Endodermal cell (in vitro differentiated cells): ENCODE measurements around the gene HTRA2. TPM values are rescaled to one million over a fixed set of nuclear protein-coding genes. Genes with fewer than 3 reads are reported as not detected.

ENCODE experiments used
- DNase-seq: peaks from one replicate; pipeline ENCODE4 v3.0.0-alpha.2; 2017
- H3K27ac ChIP-seq: 2 replicates; pipeline ENCODE4 v1.5.1; 2013; ENCODE audit warnings: mild to moderate bottlenecking, low read depth, low read length, moderate library complexity
- H3K27me3 ChIP-seq: 2 replicates; pipeline ENCODE4 v1.6.1; 2013; ENCODE audit warnings: mild to moderate bottlenecking, low read length, moderate library complexity; ENCODE audit not compliant: insufficient read depth, control insufficient read depth, poor library complexity, severe bottlenecking
- H3K36me3 ChIP-seq: 2 replicates; pipeline ENCODE4 v1.7.0; 2013; ENCODE audit warnings: mild to moderate bottlenecking, low read length, moderate library complexity; ENCODE audit not compliant: control insufficient read depth, insufficient read depth
- H3K4me1 ChIP-seq: one replicate; pipeline ENCODE4 v1.7.0; 2013; ENCODE audit warnings: low read length; ENCODE audit not compliant: control insufficient read depth, insufficient read depth
- H3K4me3 ChIP-seq: 2 replicates; pipeline ENCODE4 v1.5.1; 2013; ENCODE audit warnings: mild to moderate bottlenecking, low read length, moderate library complexity
- H3K9ac ChIP-seq: 2 replicates; pipeline ENCODE4 v1.6.1; 2013; ENCODE audit warnings: mild to moderate bottlenecking, low read length, moderate library complexity; ENCODE audit not compliant: poor library complexity, severe bottlenecking; ENCODE audit errors: extremely low read depth
- H3K9me3 ChIP-seq: 2 replicates; pipeline ENCODE4 v1.6.1; 2013; ENCODE audit warnings: mild to moderate bottlenecking, low read length, moderate library complexity; ENCODE audit not compliant: control insufficient read depth
- H3K27ac Mint-ChIP-seq: 2 replicates; pipeline ENCODE4 v1.8.0; 2020; ENCODE audit warnings: mixed read lengths
- H3K27me3 Mint-ChIP-seq: 2 replicates; pipeline ENCODE4 v1.8.0; 2021; ENCODE audit warnings: mild to moderate bottlenecking, mixed read lengths; ENCODE audit not compliant: insufficient read depth
- H3K36me3 Mint-ChIP-seq: 2 replicates; pipeline ENCODE4 v1.8.0; 2020; ENCODE audit warnings: low read depth, mixed read lengths
- H3K4me1 Mint-ChIP-seq: 2 replicates; pipeline ENCODE4 v1.8.0; 2020; ENCODE audit warnings: mixed read lengths
- H3K4me3 Mint-ChIP-seq: 2 replicates; pipeline ENCODE4 v1.8.0; 2020; ENCODE audit warnings: mild to moderate bottlenecking, moderate library complexity, mixed read lengths
- H3K9me3 Mint-ChIP-seq: 2 replicates; pipeline ENCODE4 v1.8.0; 2020; ENCODE audit warnings: mild to moderate bottlenecking, mixed read lengths
- CTCF ChIP-seq: fragments of 200-600 bp; sonication (generic); conservative IDR thresholded peaks from 2 replicates; pipeline ENCODE4 v1.5.0; 2021; ENCODE audit warnings: antibody characterized with exemption, mild to moderate bottlenecking
- WGBS, 2 experiments: methylation state at CpG; one replicate each; pipeline versions ENCODE4 v1.1.5 to v1.1.7; 2013; ENCODE audit warnings: missing lambda C conversion rate in 2 of 2, mixed read lengths in 1 of 2; ENCODE audit not compliant: insufficient coverage in 1 of 2, insufficient read length in 1 of 2; 5-methylcytosine and 5-hydroxymethylcytosine counted together
- total RNA-seq, 2 donors: library from RNA; stranded (reverse); fragmentation: NEBNext Ultra II Directional in 1 of 2; extraction: Animal tissue kit (Norgen Biotek cat#: 25700) in 1 of 2; gene quantifications; 2 replicates in 1 of 2; 3 replicates in 1 of 2; pipeline ENCODE4 v1.2.1, GENCODE V29; 2021

Gene HTRA2
- total RNA-seq, 2 donors from 2014 or later: 32.8 to 38.9 TPM

- Mint-ChIP-seq H3K36me3 (peaks cover 13% of the 10 kb centered on the region), H3K4me1 (peaks cover 11% of the 10 kb centered on the region), H3K27me3 (peaks cover 1% of the 10 kb centered on the region), H3K27ac (no peak overlapping the region), H3K9me3 (no peaks in the 10 kb centered on the region), H3K4me3 (no peak overlapping the region)
- TF ChIP-seq CTCF: no peak
- Histone ChIP-seq H3K9ac (no peak overlapping the region), H3K4me3 (no peak overlapping the region), H3K9me3 (no peaks in the 10 kb centered on the region), H3K27me3 (no peaks in the 10 kb centered on the region), H3K36me3 (peaks cover 9% of the 10 kb centered on the region), H3K27ac (no peak overlapping the region), H3K4me1 (no peaks in the 10 kb centered on the region)
- no peak for DNase-seq
- WGBS, 2 experiments: 93 to 94% methylated on average over 2 to 4 of the region's 4 CpGs
Measured at GRCh38 chr2:74533464-74533863, 3.7 kb downstream of the HTRA2 start.

- no peak overlapping the region for H3K9ac ChIP-seq
- peaks cover 9% of the 10 kb centered on the region for H3K36me3 ChIP-seq
- no peaks in the 10 kb centered on the region for H3K27me3 ChIP-seq
- peaks cover 2% of the 10 kb centered on the region for H3K27me3 Mint-ChIP-seq
- DNase-seq: no peak
- WGBS, 2 experiments: 94 to 100% methylated on average over 4 to 12 of the region's 12 CpGs
- no peaks in the 10 kb centered on the region for H3K4me1 ChIP-seq
- H3K4me1 Mint-ChIP-seq: peaks cover 11% of the 10 kb centered on the region
- H3K4me3 ChIP-seq: no peak overlapping the region
- no peak for TF ChIP-seq CTCF
- no peaks in the 10 kb centered on the region for H3K9me3 ChIP-seq
- H3K36me3 Mint-ChIP-seq: peaks cover 13% of the 10 kb centered on the region
- no peak overlapping the region for H3K4me3 Mint-ChIP-seq
- no peak overlapping the region for H3K27ac Mint-ChIP-seq
- no peaks in the 10 kb centered on the region for H3K9me3 Mint-ChIP-seq
- no peak overlapping the region for H3K27ac ChIP-seq
Measured at GRCh38 chr2:74534411-74534810, 4.7 kb downstream of the HTRA2 start.

GRCh38 chr2:74535440-74535965 lies 5.8 kb downstream of the HTRA2 start:
- peaks cover 11% of the 10 kb centered on the region for H3K4me1 Mint-ChIP-seq
- Histone ChIP-seq H3K9me3 (no peaks in the 10 kb centered on the region), H3K27ac (no peak overlapping the region), H3K4me1 (no peaks in the 10 kb centered on the region), H3K9ac (no peak overlapping the region), H3K36me3 (peaks cover 9% of the 10 kb centered on the region), H3K4me3 (no peak overlapping the region), H3K27me3 (no peaks in the 10 kb centered on the region)
- peaks cover 13% of the 10 kb centered on the region for H3K36me3 Mint-ChIP-seq
- DNase-seq: no peak
- H3K27me3 Mint-ChIP-seq: peaks cover 2% of the 10 kb centered on the region
- no peak overlapping the region for H3K27ac Mint-ChIP-seq
- WGBS, 2 experiments: 96 to 100% methylated on average over 4 to 10 of the region's 10 CpGs
- H3K4me3 Mint-ChIP-seq: no peak overlapping the region
- H3K9me3 Mint-ChIP-seq: no peaks in the 10 kb centered on the region
- no peak for TF ChIP-seq CTCF
